WERI-Rb-1 (cell line): ENCODE measurements around the gene GLS.

Experiments used
- DNase-seq: peaks from one replicate; pipeline ENCODE4 v3.0.0-alpha.2; 2020
- H3K27ac ChIP-seq: fragments of 250-450 bp; sonication (Bioruptor Pico); 2 replicates; pipeline ENCODE4 v1.5.1; 2020; ENCODE audit warnings: mild to moderate bottlenecking, moderate library complexity
- H3K27me3 ChIP-seq: fragments of 250-450 bp; sonication (Bioruptor Pico); 2 replicates; pipeline ENCODE4 v1.5.1; 2021; ENCODE audit warnings: mild to moderate bottlenecking, low read depth, moderate library complexity; ENCODE audit not compliant: insufficient read depth, severe bottlenecking
- H3K36me3 ChIP-seq: fragments of 250-450 bp; sonication (Bioruptor Pico); 2 replicates; pipeline ENCODE4 v1.5.1; 2020; ENCODE audit warnings: mild to moderate bottlenecking, moderate library complexity
- H3K4me3 ChIP-seq: 2 replicates; pipeline ENCODE4 v1.5.1; 2011; ENCODE audit warnings: low read depth, mild to moderate bottlenecking, control low read depth, low read length
- H3K9me3 ChIP-seq: fragments of 250-450 bp; sonication (Bioruptor Pico); 2 replicates; pipeline ENCODE4 v1.5.1; 2021; ENCODE audit warnings: mild to moderate bottlenecking, moderate library complexity; ENCODE audit not compliant: severe bottlenecking
- CTCF ChIP-seq: IDR thresholded peaks from 2 replicates; pipeline ENCODE4 v1.5.1; 2011; ENCODE audit warnings: low read depth, mild to moderate bottlenecking, control low read depth, inconsistent platforms, low read length

Gene GLS

GRCh38 chr2:190891889-190892288 lies 11.3 kb downstream of the GLS start:
- no peaks in the 10 kb centered on the region for H3K27me3 ChIP-seq
- DNase-seq: no peak
- no peak for TF ChIP-seq CTCF
- peaks cover 10% of the 10 kb centered on the region for H3K36me3 ChIP-seq
- H3K9me3 ChIP-seq: no peaks in the 10 kb centered on the region
- no peak overlapping the region for H3K4me3 ChIP-seq
- H3K27ac ChIP-seq: no peak overlapping the region

GRCh38 chr2:190893157-190893556 lies 12.5 kb downstream of the GLS start:
- Histone ChIP-seq H3K27me3 (no peaks in the 10 kb centered on the region), H3K4me3 (no peak overlapping the region), H3K36me3 (peaks cover 10% of the 10 kb centered on the region), H3K9me3 (no peaks in the 10 kb centered on the region), H3K27ac (no peak overlapping the region)
- no peak for DNase-seq
- TF ChIP-seq CTCF: no peak

- H3K4me3 ChIP-seq: no peak overlapping the region
- no peak for DNase-seq
- TF ChIP-seq CTCF: no peak
- H3K27ac ChIP-seq: no peak overlapping the region
- peaks cover 10% of the 10 kb centered on the region for H3K36me3 ChIP-seq
- H3K9me3 ChIP-seq: no peaks in the 10 kb centered on the region
- H3K27me3 ChIP-seq: no peaks in the 10 kb centered on the region
Measured at GRCh38 chr2:190896477-190896876, 15.9 kb downstream of the GLS start.

GRCh38 chr2:190903693-190904450 lies 23.3 kb downstream of the GLS start:
- DNase-seq: no peak
- Histone ChIP-seq H3K27ac (no peak overlapping the region), H3K4me3 (no peak overlapping the region), H3K27me3 (no peaks in the 10 kb centered on the region), H3K36me3 (peaks cover 6% of the 10 kb centered on the region), H3K9me3 (no peaks in the 10 kb centered on the region)
- no peak for TF ChIP-seq CTCF

GRCh38 chr2:190904640-190905261 lies 24.1 kb downstream of the GLS start:
- Histone ChIP-seq H3K36me3 (peaks cover 6% of the 10 kb centered on the region), H3K27me3 (no peaks in the 10 kb centered on the region), H3K27ac (no peak overlapping the region), H3K4me3 (no peak overlapping the region), H3K9me3 (no peaks in the 10 kb centered on the region)
- TF ChIP-seq CTCF: no peak
- DNase-seq: no peak
